ENCODE measurements around the gene SPR.

DNA sequence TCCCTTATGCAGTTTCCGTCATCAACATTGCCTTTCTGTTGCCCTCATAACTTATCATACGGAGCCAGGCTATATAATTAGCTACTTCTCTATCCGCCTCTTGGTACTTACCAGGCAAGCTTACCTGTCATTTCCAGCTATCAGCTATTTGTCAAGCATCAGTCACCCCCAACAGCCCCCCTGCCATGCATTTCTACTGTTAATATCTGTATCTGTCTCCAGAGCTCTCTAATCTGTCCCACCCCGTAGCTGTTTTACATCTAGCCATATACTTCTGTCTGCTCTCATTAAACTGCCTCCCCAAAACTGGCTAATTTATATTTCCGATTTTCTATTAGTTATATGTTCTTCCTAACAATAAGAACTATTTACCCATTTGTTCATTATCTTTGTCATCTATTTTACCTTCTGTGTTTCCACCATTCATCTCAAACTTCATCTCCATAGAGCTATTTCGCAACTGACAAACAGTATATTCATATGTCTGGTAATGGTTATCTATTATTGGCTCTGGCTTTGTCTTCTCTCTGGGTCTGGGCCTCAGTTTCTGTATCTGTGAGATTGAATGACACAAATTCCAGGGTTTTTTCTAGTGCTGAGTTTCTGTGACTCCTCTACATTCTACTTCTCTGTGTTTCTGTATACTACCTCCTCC is 39.7 kb downstream of the SPR start:
- TF ChIP-seq, protein P1, sequence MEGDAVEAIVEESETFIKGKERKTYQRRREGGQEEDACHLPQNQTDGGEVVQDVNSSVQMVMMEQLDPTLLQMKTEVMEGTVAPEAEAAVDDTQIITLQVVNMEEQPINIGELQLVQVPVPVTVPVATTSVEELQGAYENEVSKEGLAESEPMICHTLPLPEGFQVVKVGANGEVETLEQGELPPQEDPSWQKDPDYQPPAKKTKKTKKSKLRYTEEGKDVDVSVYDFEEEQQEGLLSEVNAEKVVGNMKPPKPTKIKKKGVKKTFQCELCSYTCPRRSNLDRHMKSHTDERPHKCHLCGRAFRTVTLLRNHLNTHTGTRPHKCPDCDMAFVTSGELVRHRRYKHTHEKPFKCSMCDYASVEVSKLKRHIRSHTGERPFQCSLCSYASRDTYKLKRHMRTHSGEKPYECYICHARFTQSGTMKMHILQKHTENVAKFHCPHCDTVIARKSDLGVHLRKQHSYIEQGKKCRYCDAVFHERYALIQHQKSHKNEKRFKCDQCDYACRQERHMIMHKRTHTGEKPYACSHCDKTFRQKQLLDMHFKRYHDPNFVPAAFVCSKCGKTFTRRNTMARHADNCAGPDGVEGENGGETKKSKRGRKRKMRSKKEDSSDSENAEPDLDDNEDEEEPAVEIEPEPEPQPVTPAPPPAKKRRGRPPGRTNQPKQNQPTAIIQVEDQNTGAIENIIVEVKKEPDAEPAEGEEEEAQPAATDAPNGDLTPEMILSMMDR (IDR thresholded peaks at IDR 0.05) = no peak
- TF ChIP-seq POLR2A (IDR thresholded peaks at IDR 0.05) = no peak
- no peak for TF ChIP-seq EP300 (IDR thresholded peaks at IDR 0.05; ENCODE audit: low read depth)
- TF ChIP-seq POLR2AphosphoS5 (IDR thresholded peaks at IDR 0.05) = no peak
